CD4-positive, alpha-beta T cell treated with Interleukin-6 for 4 hours (primary cell): ENCODE data around the gene NPFF.
"Not testable (repeated sequence)": the region's sequence is repeated elsewhere in the genome, so short reads cannot be mapped to it uniquely, and the experiment has no call there.

Experiments
- DNase-seq: peaks from one replicate; pipeline ENCODE4 v3.0.0-alpha.2; 2020; ENCODE audit warnings: mixed read lengths

The NPFF gene

GRCh38 chr12:53506881-53507602 is at the start of gene NPFF:
Gene NPFF (minus strand): TSS chr12:53507484. CDS start chr12:53507474, 10 bp downstream.
- DNase-seq = no peak

GRCh38 chr12:53552361-53553327 is 45.4 kb upstream of the NPFF start:
- DNase-seq = no peak

- DNase-seq = no peak
Observed at GRCh38 chr12:53551889-53552291, 44.6 kb upstream of the NPFF start.

- DNase-seq = no peak
Observed at GRCh38 chr12:53550595-53550994, 43.3 kb upstream of the NPFF start.

- not testable (repeated sequence) for DNase-seq
Observed at GRCh38 chr12:53550131-53550530, 42.8 kb upstream of the NPFF start.

GRCh38 chr12:53548354-53548753 is 41.1 kb upstream of the NPFF start:
- DNase-seq = not testable (repeated sequence)

- DNase-seq = peak; percentile 58
Observed at GRCh38 chr12:53543539-53543938, 36.3 kb upstream of the NPFF start.

GRCh38 chr12:53539526-53539925 is 32.2 kb upstream of the NPFF start:
- DNase-seq = no peak

GRCh38 chr12:53538209-53538689 is 31.0 kb upstream of the NPFF start:
- no peak for DNase-seq

GRCh38 chr12:53536962-53537361 is 29.7 kb upstream of the NPFF start:
- no peak for DNase-seq

GRCh38 chr12:53533471-53533870 is 26.2 kb upstream of the NPFF start:
- DNase-seq = no peak

GRCh38 chr12:53532524-53533445 is 25.5 kb upstream of the NPFF start:
- DNase-seq = no peak

- no peak for DNase-seq
Observed at GRCh38 chr12:53532021-53532420, 24.7 kb upstream of the NPFF start.

- DNase-seq = no peak
Observed at GRCh38 chr12:53530920-53531319, 23.6 kb upstream of the NPFF start.

GRCh38 chr12:53530061-53530460 is 22.8 kb upstream of the NPFF start:
- no peak for DNase-seq

- DNase-seq = no peak
Observed at GRCh38 chr12:53524476-53524875, 17.2 kb upstream of the NPFF start.

GRCh38 chr12:53523131-53523530 is 15.8 kb upstream of the NPFF start:
- DNase-seq = no peak

GRCh38 chr12:53518381-53518780 is 11.1 kb upstream of the NPFF start:
- DNase-seq = no peak

GRCh38 chr12:53516758-53517455 is 9.6 kb upstream of the NPFF start:
- DNase-seq = no peak

GRCh38 chr12:53515291-53515680 is 8.0 kb upstream of the NPFF start:
- DNase-seq = no peak

GRCh38 chr12:53514628-53515290 is 7.5 kb upstream of the NPFF start:
- DNase-seq = no peak
